IMR-90 (cell line): ENCODE results near the gene COL12A1. TPM values are rescaled to one million over a fixed set of nuclear protein-coding genes. Genes with fewer than 3 reads are reported as not detected.

Experiments used
- ATAC-seq: fragments of 200-7000 bp; cut with Tn5 transposase; 2 replicates; pipeline ENCODE4 v1.9.1; 2020; ENCODE audit warnings: low read depth, mild to moderate bottlenecking, moderate library complexity
- BruUV-seq: library from RNA; stranded (reverse); fragments of 400-500 nt; replicated peaks from 2 replicates; lab custom pipeline; 2021; lab: Mats Ljungman, UMichigan
- CTCF ChIA-PET: fragments of 300-600 bp; formaldehyde crosslinking; extraction: SDS; loops from one replicate; lab custom pipeline; 2021; ENCODE audit warnings: antibody characterized with exemption; lab: Yijun Ruan, JAX
- POLR2A ChIA-PET: fragments of 300-600 bp; sonication (Branson Sonifier 250); formaldehyde crosslinking; loops from one replicate; lab custom pipeline; 2022; ENCODE audit warnings: antibody characterized with exemption; ENCODE audit not compliant: unreplicated experiment; lab: Charles Lee
- DNase-seq: peaks from one replicate; pipeline ENCODE4 v3.0.0; 2013
- H2AFZ ChIP-seq: replicated peaks from 2 replicates; pipeline ENCODE3; 2013; ENCODE audit warnings: low read length, mild to moderate bottlenecking; ENCODE audit not compliant: poor library complexity
- H2AK5ac ChIP-seq: 2 replicates; pipeline ENCODE4 v1.6.1; 2013; ENCODE audit warnings: low read depth, low read length, inconsistent platforms
- H2AK9ac ChIP-seq: replicated peaks from 2 replicates; pipeline ENCODE3; 2013; ENCODE audit warnings: mild to moderate bottlenecking, low read depth, low read length, moderate library complexity; ENCODE audit not compliant: poor library complexity
- H2BK120ac ChIP-seq: 2 replicates; pipeline ENCODE4 v1.6.1; 2013; ENCODE audit warnings: low read depth, low read length, inconsistent platforms
- H2BK15ac ChIP-seq: 3 replicates; pipeline ENCODE4 v1.6.1; 2013; ENCODE audit warnings: low read depth, low read length, inconsistent platforms
- H2BK20ac ChIP-seq: 2 replicates; pipeline ENCODE4 v1.6.1; 2013; ENCODE audit warnings: low read depth, mild to moderate bottlenecking, inconsistent platforms, low read length, moderate library complexity
- H2BK5ac ChIP-seq: 2 replicates; pipeline ENCODE4 v1.6.1; 2013; ENCODE audit warnings: mild to moderate bottlenecking, low read depth, low read length, inconsistent platforms; ENCODE audit not compliant: poor library complexity, severe bottlenecking
- H3K14ac ChIP-seq: replicated peaks from 2 replicates; pipeline ENCODE4 v1.6.1; 2013; ENCODE audit warnings: low read depth, low read length, inconsistent platforms
- H3K18ac ChIP-seq: 2 replicates; pipeline ENCODE4 v1.6.1; 2013; ENCODE audit warnings: low read depth, low read length, control low read depth
- H3K23ac ChIP-seq: 2 replicates; pipeline ENCODE4 v1.6.1; 2013; ENCODE audit warnings: low read depth, low read length, inconsistent platforms
- H3K27ac ChIP-seq: 2 replicates; pipeline ENCODE4 v1.5.1; 2013; ENCODE audit warnings: mild to moderate bottlenecking, control low read depth, low read length; ENCODE audit not compliant: insufficient read depth
- H3K27me3 ChIP-seq: 2 replicates; pipeline ENCODE4 v1.6.1; 2013; ENCODE audit warnings: low read length; ENCODE audit not compliant: control insufficient read depth, insufficient read depth
- H3K36me3 ChIP-seq: 2 replicates; pipeline ENCODE4 v1.6.1; 2013; ENCODE audit warnings: low read length, mixed read lengths; ENCODE audit not compliant: control insufficient read depth, insufficient read depth
- H3K4ac ChIP-seq: 2 replicates; pipeline ENCODE4 v1.6.1; 2013; ENCODE audit warnings: low read depth, low read length, inconsistent platforms
- H3K4me1 ChIP-seq: 2 replicates; pipeline ENCODE4 v1.6.1; 2013; ENCODE audit warnings: low read length, mixed read lengths; ENCODE audit not compliant: control insufficient read depth, insufficient read depth
- H3K4me2 ChIP-seq: 2 replicates; pipeline ENCODE4 v1.6.1; 2013; ENCODE audit warnings: low read depth, mild to moderate bottlenecking, control low read depth, low read length, moderate library complexity
- H3K4me3 ChIP-seq: 2 replicates; pipeline ENCODE4 v1.5.1; 2013; ENCODE audit warnings: low read depth, mild to moderate bottlenecking, control low read depth, low read length, moderate library complexity; ENCODE audit not compliant: insufficient read depth
- H3K56ac ChIP-seq: 2 replicates; pipeline ENCODE4 v1.6.1; 2013; ENCODE audit warnings: low read length, inconsistent platforms; ENCODE audit not compliant: insufficient read depth; ENCODE audit errors: extremely low read depth
- H3K79me1 ChIP-seq, 2 experiments: 2 replicates each; pipeline ENCODE4 v1.6.1; 2013; ENCODE audit warnings: low read length in 2 of 2, inconsistent platforms in 1 of 2, low read depth in 1 of 2
- H3K9ac ChIP-seq: 2 replicates; pipeline ENCODE4 v1.6.1; 2013; ENCODE audit warnings: low read depth, low read length, control low read depth
- H3K9me1 ChIP-seq: 2 replicates; pipeline ENCODE4 v1.6.1; 2013; ENCODE audit warnings: low read length, inconsistent platforms; ENCODE audit not compliant: insufficient read depth
- H3K9me3 ChIP-seq: 2 replicates; pipeline ENCODE4 v1.6.1; 2013; ENCODE audit warnings: low read length; ENCODE audit not compliant: control insufficient read depth, insufficient read depth
- H4K20me1 ChIP-seq: 2 replicates; pipeline ENCODE4 v1.6.1; 2013; ENCODE audit warnings: low read length, inconsistent platforms; ENCODE audit not compliant: insufficient read depth
- H4K5ac ChIP-seq: 2 replicates; pipeline ENCODE4 v1.6.1; 2013; ENCODE audit warnings: mild to moderate bottlenecking, low read depth, low read length, control low read depth
- H4K8ac ChIP-seq, 2 experiments: 2 replicates each; pipeline ENCODE4 v1.6.1; 2013; ENCODE audit warnings: low read depth in 2 of 2, low read length in 2 of 2, control low read depth in 1 of 2, inconsistent platforms in 1 of 2
- H4K91ac ChIP-seq: 2 replicates; pipeline ENCODE4 v1.6.1; 2013; ENCODE audit warnings: low read depth, low read length, inconsistent platforms; ENCODE audit not compliant: insufficient read depth
- BHLHE40 ChIP-seq: fragments of 150-350 bp; IDR thresholded peaks from 2 replicates; pipeline ENCODE4 v1.6.1; 2016; ENCODE audit warnings: mild to moderate bottlenecking, low read depth, low read length
- RAD21 ChIP-seq: IDR thresholded peaks from 2 replicates; pipeline ENCODE4 v1.6.1; 2012; ENCODE audit warnings: low read length, improper control_type of control experiment
- RCOR1 ChIP-seq: IDR thresholded peaks from 2 replicates; pipeline ENCODE4 v1.6.1; 2012; ENCODE audit warnings: mild to moderate bottlenecking, low read length, improper control_type of control experiment; ENCODE audit not compliant: insufficient replicate concordance
- RFX5 ChIP-seq: IDR thresholded peaks from 2 replicates; pipeline ENCODE4 v1.8.0; 2012; ENCODE audit warnings: low read depth, mild to moderate bottlenecking, low read length, moderate library complexity
- WGBS, 2 experiments: methylation state at CpG; one replicate each; pipeline versions ENCODE4 v1.1.5 to v1.1.7; 2013; ENCODE audit warnings: missing lambda C conversion rate in 2 of 2; ENCODE audit not compliant: insufficient read length in 1 of 2; ENCODE audit errors: extremely low coverage in 2 of 2; 5-methylcytosine and 5-hydroxymethylcytosine counted together
- dilution Hi-C: fragments of 300-500 bp; cut with HindIII; formaldehyde crosslinking; loops from one replicate; pipeline ENCODE4 v1.14.3; 2018; ENCODE audit warnings: low sequenced_read_pairs; ENCODE audit not compliant: unreplicated experiment
- in situ Hi-C: fragments of 300-500 bp; cut with MboI; formaldehyde crosslinking; loops from 3 replicates; pipeline ENCODE4 v1.14.3; 2019; ENCODE audit warnings: low sequenced_read_pairs, inconsistent platforms, mixed read lengths
- intact Hi-C: fragments of 100-400 bp; cut with micrococcal nuclease; formaldehyde crosslinking; loops from 2 replicates; pipeline ENCODE4 v1.10.0; 2022
- polyA plus RNA-seq, 3 experiments: library from polyadenylated mRNA; depleted of rRNA; stranded (reverse); fragments of >200 nt; gene quantifications; 2 replicates each; pipeline ENCODE4 v1.2.3, GENCODE V29; 2012; ENCODE audit warnings: low replicate concordance in 1 of 3
- total RNA-seq: library from RNA; depleted of rRNA; stranded (reverse); fragments of >200 nt; gene quantifications from 2 replicates; pipeline ENCODE4 v1.2.3, GENCODE V29; 2012
- TF ChIP-seq, protein P1 (sequence below): fragments of 150-350 bp; IDR thresholded peaks from 2 replicates; pipeline ENCODE4 v1.6.1; 2016; ENCODE audit warnings: low read depth, mild to moderate bottlenecking, low read length, moderate library complexity, borderline replicate concordance

COL12A1 gene
- total and polyA plus RNA-seq, 2 of the 4 experiments (the other 2 are of a cell fraction): 350 to 452 TPM

DNA sequence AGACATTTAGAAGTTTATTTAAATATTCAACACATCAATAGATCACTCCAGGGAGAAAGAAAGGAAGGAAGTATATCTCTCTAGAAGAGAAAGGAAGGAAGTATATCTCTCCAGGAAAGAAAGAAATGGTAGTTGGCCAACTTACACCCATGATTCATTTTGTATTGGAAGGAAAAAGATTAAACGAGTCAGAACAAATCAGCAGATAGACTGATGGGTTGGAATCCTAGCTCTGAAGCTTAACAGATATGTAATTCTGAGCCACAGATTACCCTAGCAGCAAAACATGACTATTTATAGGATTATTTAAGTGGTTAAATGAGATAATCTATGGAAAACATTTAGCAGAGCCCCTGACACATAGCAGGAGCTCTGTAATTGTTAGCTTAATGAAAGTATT lies 27.1 kb downstream of the COL12A1 start:
- dilution Hi-C loops: no loop called here
- no peak overlapping the region for H2AK5ac ChIP-seq
- no peak overlapping the region for H2BK120ac ChIP-seq
- no peak overlapping the region for H2BK15ac ChIP-seq
- POLR2A ChIA-PET: no interaction called here
- H3K18ac ChIP-seq: no peak overlapping the region
- peaks cover 34% of the 10 kb centered on the region for H4K20me1 ChIP-seq
- in situ Hi-C loops: no loop called here
- no peak overlapping the region for H3K27ac ChIP-seq
- peaks cover 6% of the 10 kb centered on the region for H3K4me1 ChIP-seq
- H3K4me3 ChIP-seq: no peak overlapping the region
- no peak overlapping the region for H4K8ac ChIP-seq
- ATAC-seq: no peak
- no peaks in the 10 kb centered on the region for H3K9me3 ChIP-seq
- TF ChIP-seq BHLHE40 (no peak), RCOR1 (no peak), RFX5 (no peak), RAD21 (no peak)
- TF ChIP-seq, protein P1, sequence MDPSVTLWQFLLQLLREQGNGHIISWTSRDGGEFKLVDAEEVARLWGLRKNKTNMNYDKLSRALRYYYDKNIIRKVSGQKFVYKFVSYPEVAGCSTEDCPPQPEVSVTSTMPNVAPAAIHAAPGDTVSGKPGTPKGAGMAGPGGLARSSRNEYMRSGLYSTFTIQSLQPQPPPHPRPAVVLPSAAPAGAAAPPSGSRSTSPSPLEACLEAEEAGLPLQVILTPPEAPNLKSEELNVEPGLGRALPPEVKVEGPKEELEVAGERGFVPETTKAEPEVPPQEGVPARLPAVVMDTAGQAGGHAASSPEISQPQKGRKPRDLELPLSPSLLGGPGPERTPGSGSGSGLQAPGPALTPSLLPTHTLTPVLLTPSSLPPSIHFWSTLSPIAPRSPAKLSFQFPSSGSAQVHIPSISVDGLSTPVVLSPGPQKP: no peak
- BruUV-seq: no TSS peak
- CTCF ChIA-PET: no interaction called here
- no peak overlapping the region for H3K23ac ChIP-seq
- no peak overlapping the region for H4K91ac ChIP-seq
- peaks cover 29 to 79% of the 10 kb centered on the region in 2 experiments for H3K79me1 ChIP-seq
- H3K4ac ChIP-seq: no peak overlapping the region
- H3K56ac ChIP-seq: no peak overlapping the region
- H2AK9ac ChIP-seq: no peak overlapping the region
- DNase-seq: no peak
- H2BK5ac ChIP-seq: no peak overlapping the region
- peaks cover 12% of the 10 kb centered on the region; the same call in 1 of the 2 replicates for H3K9me1 ChIP-seq
- H2BK20ac ChIP-seq: no peak overlapping the region
- no peak overlapping the region for H3K14ac ChIP-seq
- H3K4me2 ChIP-seq: no peak overlapping the region
- no peak overlapping the region for H3K9ac ChIP-seq
- no peak overlapping the region for H2AFZ ChIP-seq
- no CpG with 5 or more reads among the region's 1 CpG for WGBS, 2 experiments
- intact Hi-C loops: loop anchor here (5.0 kb wide), 1 partner anchor 36 kb away; no protein-coding TSS in a partner anchor
- H3K36me3 ChIP-seq: peaks cover 55% of the 10 kb centered on the region
- H3K27me3 ChIP-seq: no peaks in the 10 kb centered on the region
- H4K5ac ChIP-seq: no peak overlapping the region
